Colonic mucosa (tissue), 4 donors: ENCODE measurements around the gene GUCY2C. TPM values are rescaled to one million over a fixed set of nuclear protein-coding genes. Genes with fewer than 3 reads are reported as not detected.
A peak's percentile ranks its signal among the peaks of the same experiment; 100 is the strongest.

Experiments
- DNase-seq: peaks from one replicate; pipeline ENCODE4 v3.0.0-alpha.2; 2020
- H3K27ac ChIP-seq: fragments of 200-600 bp; one replicate; pipeline ENCODE4 v1.8.0; 2021
- H3K27me3 ChIP-seq: fragments of 200-600 bp; one replicate; pipeline ENCODE4 v1.8.0; 2021
- H3K36me3 ChIP-seq: fragments of 200-600 bp; one replicate; pipeline ENCODE4 v1.8.0; 2021
- H3K4me1 ChIP-seq: fragments of 200-600 bp; one replicate; pipeline ENCODE4 v1.8.0; 2021; ENCODE audit warnings: mild to moderate bottlenecking
- H3K4me3 ChIP-seq: fragments of 200-600 bp; one replicate; pipeline ENCODE4 v1.8.0; 2021
- H3K9ac ChIP-seq, 2 donors: one replicate each; pipeline ENCODE4 v1.7.0; 2013; ENCODE audit warnings: control low read depth in 2 of 2, low read depth in 2 of 2, low read length in 2 of 2
- H3K9me3 ChIP-seq: fragments of 200-600 bp; one replicate; pipeline ENCODE4 v1.8.0; 2021
- intact Hi-C: fragments of 100-400 bp; cut with DNase I; formaldehyde crosslinking; loops from one replicate; pipeline ENCODE4 v1.14.1; 2022
- total RNA-seq, 2 donors: library from RNA; stranded (reverse); fragmentation: NEBNext Ultra II Directional in 1 of 2; extraction: Animal tissue kit (Norgen Biotek cat#: 25700) in 1 of 2; gene quantifications; one replicate each; pipeline ENCODE4 v1.2.1, GENCODE V29; 2021
- TF ChIP-seq, protein P1 (sequence below): fragments of 200-600 bp; IDR thresholded peaks from one replicate; pipeline ENCODE4 v1.8.0; 2022; ENCODE audit warnings: antibody characterized with exemption, mild to moderate bottlenecking
- donor health status: healthy.
- donor health status: DM: no; HTN: no; CAD: no.
- donor health status: DM: no; HTN: no; CAD: no.

The GUCY2C gene
- total RNA-seq, 2 donors from 2014 or later: 52.2 to 74.6 TPM

DNA sequence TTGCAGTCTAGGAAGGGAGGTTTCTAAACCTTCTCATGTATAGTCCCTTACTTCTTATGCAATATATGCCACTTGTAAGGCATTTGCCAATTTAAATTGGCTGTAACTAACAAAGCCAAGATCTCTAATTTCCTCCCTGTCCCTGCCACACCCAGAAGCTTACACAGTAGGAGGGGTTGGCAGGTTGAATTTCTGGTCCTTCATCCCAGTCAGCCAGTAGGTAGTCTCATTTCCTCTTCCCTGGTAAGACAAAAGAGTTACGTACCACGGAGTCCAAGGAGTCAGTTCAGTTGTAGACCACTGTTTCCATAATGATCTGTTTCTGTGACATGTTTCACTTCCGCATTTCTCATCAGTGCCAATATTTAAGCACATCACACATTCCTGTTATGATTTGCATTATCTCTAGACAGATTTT, 81.7 kb downstream of the GUCY2C start:
- TF ChIP-seq, protein P1, sequence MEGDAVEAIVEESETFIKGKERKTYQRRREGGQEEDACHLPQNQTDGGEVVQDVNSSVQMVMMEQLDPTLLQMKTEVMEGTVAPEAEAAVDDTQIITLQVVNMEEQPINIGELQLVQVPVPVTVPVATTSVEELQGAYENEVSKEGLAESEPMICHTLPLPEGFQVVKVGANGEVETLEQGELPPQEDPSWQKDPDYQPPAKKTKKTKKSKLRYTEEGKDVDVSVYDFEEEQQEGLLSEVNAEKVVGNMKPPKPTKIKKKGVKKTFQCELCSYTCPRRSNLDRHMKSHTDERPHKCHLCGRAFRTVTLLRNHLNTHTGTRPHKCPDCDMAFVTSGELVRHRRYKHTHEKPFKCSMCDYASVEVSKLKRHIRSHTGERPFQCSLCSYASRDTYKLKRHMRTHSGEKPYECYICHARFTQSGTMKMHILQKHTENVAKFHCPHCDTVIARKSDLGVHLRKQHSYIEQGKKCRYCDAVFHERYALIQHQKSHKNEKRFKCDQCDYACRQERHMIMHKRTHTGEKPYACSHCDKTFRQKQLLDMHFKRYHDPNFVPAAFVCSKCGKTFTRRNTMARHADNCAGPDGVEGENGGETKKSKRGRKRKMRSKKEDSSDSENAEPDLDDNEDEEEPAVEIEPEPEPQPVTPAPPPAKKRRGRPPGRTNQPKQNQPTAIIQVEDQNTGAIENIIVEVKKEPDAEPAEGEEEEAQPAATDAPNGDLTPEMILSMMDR: no peak
- peak; percentile 64 for DNase-seq
- H3K9me3 ChIP-seq: no peaks in the 10 kb centered on the region
- H3K27me3 ChIP-seq: no peaks in the 10 kb centered on the region
- no peaks in the 10 kb centered on the region for H3K36me3 ChIP-seq
- H3K4me3 ChIP-seq: no peak overlapping the region
- H3K4me1 ChIP-seq: peaks cover 4% of the 10 kb centered on the region
- H3K27ac ChIP-seq: peak overlapping the region; percentile 21
- intact Hi-C loops: loop anchor here (5.0 kb wide), 1 partner anchor 47 kb away; the partner anchor contains the start of gene PLBD1
- no peak overlapping the region for H3K9ac ChIP-seq

- no peaks in the 10 kb centered on the region for H3K27me3 ChIP-seq
- no peak overlapping the region for H3K4me3 ChIP-seq
- H3K36me3 ChIP-seq: no peaks in the 10 kb centered on the region
- H3K27ac ChIP-seq: no peak overlapping the region
- no peaks in the 10 kb centered on the region for H3K9me3 ChIP-seq
- TF ChIP-seq, protein P1: no peak
- no peak overlapping the region for H3K9ac ChIP-seq
- no peak for DNase-seq
- no peaks in the 10 kb centered on the region for H3K4me1 ChIP-seq
- intact Hi-C loops: loop anchor here (5.0 kb wide), 1 partner anchor 46 kb away; the partner anchor contains the start of gene PLBD1
These were observed 82.7 kb downstream of the GUCY2C start for GRCh38 chr12:14613718-14614117.

GRCh38 chr12:14612898-14613445, 83.4 kb downstream of the GUCY2C start:
- no peak overlapping the region for H3K27ac ChIP-seq
- H3K27me3 ChIP-seq: no peaks in the 10 kb centered on the region
- intact Hi-C loops: loop anchor here (5.0 kb wide), 1 partner anchor 46 kb away; the partner anchor contains the start of gene PLBD1
- H3K4me3 ChIP-seq: no peak overlapping the region
- H3K4me1 ChIP-seq: no peaks in the 10 kb centered on the region
- TF ChIP-seq, protein P1: no peak
- no peak for DNase-seq
- H3K9ac ChIP-seq: no peak overlapping the region
- H3K9me3 ChIP-seq: no peaks in the 10 kb centered on the region
- no peaks in the 10 kb centered on the region for H3K36me3 ChIP-seq

GRCh38 chr12:14612250-14612649, 84.1 kb downstream of the GUCY2C start:
- Histone ChIP-seq H3K4me3 (no peak overlapping the region), H3K27me3 (no peaks in the 10 kb centered on the region), H3K9ac (no peak overlapping the region), H3K4me1 (no peaks in the 10 kb centered on the region), H3K9me3 (no peaks in the 10 kb centered on the region), H3K36me3 (no peaks in the 10 kb centered on the region), H3K27ac (peak overlapping the region; percentile 27)
- no peak for DNase-seq
- TF ChIP-seq, protein P1: no peak
- intact Hi-C loops: loop anchor here (5.0 kb wide), 1 partner anchor 45 kb away; the partner anchor contains the start of gene PLBD1

- no peaks in the 10 kb centered on the region for H3K9me3 ChIP-seq
- H3K4me3 ChIP-seq: no peak overlapping the region
- intact Hi-C loops: loop anchor here (5.0 kb wide), 1 partner anchor 44 kb away; the partner anchor contains the start of gene PLBD1
- no peak overlapping the region for H3K9ac ChIP-seq
- no peaks in the 10 kb centered on the region for H3K36me3 ChIP-seq
- H3K27ac ChIP-seq: peak overlapping the region; percentile 27
- DNase-seq: no peak
- TF ChIP-seq, protein P1: no peak
- no peaks in the 10 kb centered on the region for H3K27me3 ChIP-seq
- H3K4me1 ChIP-seq: no peaks in the 10 kb centered on the region
These were observed 84.7 kb downstream of the GUCY2C start for GRCh38 chr12:14611640-14612203.
